ENCODE measurements around the gene TSC22D4. TPM values are rescaled to one million over a fixed set of nuclear protein-coding genes. Genes with fewer than 3 reads are reported as not detected.

Gene TSC22D4
- polyA plus RNA-seq, 1 donor from 2014 or later = 2.1 TPM

- Histone ChIP-seq H3K4me2 (ENCODE audit: low read length) (no peak overlapping the region), H3K9me3 (ENCODE audit: low read length) (no peaks in the 10 kb centered on the region), H3K27me3 (ENCODE audit: insufficient read depth, low read depth, low read length) (no peaks in the 10 kb centered on the region), H2AFZ (ENCODE audit: low read depth, low read length) (no peak overlapping the region), H3K9me2 (ENCODE audit: insufficient read depth, low read length) (no peaks in the 10 kb centered on the region), H3K79me2 (replicated peaks; ENCODE audit: insufficient read depth, low read length) (no peaks in the 10 kb centered on the region), H4K20me1 (ENCODE audit: insufficient read depth) (no peaks in the 10 kb centered on the region), H3K4me3 (ENCODE audit: low read length) (peak overlapping the region; percentile 96), H3F3A (ENCODE audit: insufficient read depth, low read length, poor library complexity, severe bottlenecking) (no peaks in the 10 kb centered on the region), H3K36me3 (ENCODE audit: insufficient read depth, low read length) (no peaks in the 10 kb centered on the region), H3K27ac (ENCODE audit: low read length) (no peak overlapping the region), H3K9ac (ENCODE audit: low read length) (peak overlapping the region; percentile 71)
- no peak for TF ChIP-seq REST (IDR thresholded peaks at IDR 0.05; ENCODE audit: borderline replicate concordance)
- TF ChIP-seq SMC3 (conservative IDR thresholded peaks at IDR 0.05; ENCODE audit: poor library complexity) = no peak
- no peak for TF ChIP-seq EP300 (conservative IDR thresholded peaks at IDR 0.05; ENCODE audit: poor library complexity, severe bottlenecking)
- TF ChIP-seq EZH2 (IDR thresholded peaks at IDR 0.05; ENCODE audit: borderline replicate concordance, insufficient read depth, low read length, poor library complexity, severe bottlenecking) = no peak
- TF ChIP-seq RAD21 (conservative IDR thresholded peaks at IDR 0.05) = no peak
- no peak for TF ChIP-seq CTCF (IDR thresholded peaks at IDR 0.05; ENCODE audit: poor library complexity, severe bottlenecking)
- TF ChIP-seq MXI1 (conservative IDR thresholded peaks at IDR 0.05; ENCODE audit: poor library complexity, severe bottlenecking) = no peak
- no peak for TF ChIP-seq TAF1 (IDR thresholded peaks at IDR 0.05; ENCODE audit: low read depth)
- no peak for TF ChIP-seq POLR2AphosphoS5 (IDR thresholded peaks at IDR 0.05)
Measured at GRCh38 chr7:100477871-100478267, 1.1 kb downstream of the TSC22D4 start.

- no peaks in the 10 kb centered on the region for H4K20me1 ChIP-seq (ENCODE audit: insufficient read depth)
- no peaks in the 10 kb centered on the region for H3K9me2 ChIP-seq (ENCODE audit: insufficient read depth, low read length)
- H3K79me2 ChIP-seq (replicated peaks; ENCODE audit: insufficient read depth, low read length) = no peaks in the 10 kb centered on the region
- no peaks in the 10 kb centered on the region for H3F3A ChIP-seq (ENCODE audit: insufficient read depth, low read length, poor library complexity, severe bottlenecking)
- no peak overlapping the region for H2AFZ ChIP-seq (ENCODE audit: low read depth, low read length)
- peak overlapping the region; percentile 96 for H3K4me3 ChIP-seq (ENCODE audit: low read length)
- no peaks in the 10 kb centered on the region for H3K9me3 ChIP-seq (ENCODE audit: low read length)
- TF ChIP-seq MXI1 (conservative IDR thresholded peaks at IDR 0.05; ENCODE audit: poor library complexity, severe bottlenecking) = no peak
- TF ChIP-seq REST (IDR thresholded peaks at IDR 0.05; ENCODE audit: borderline replicate concordance) = no peak
- no peak for TF ChIP-seq CTCF (IDR thresholded peaks at IDR 0.05; ENCODE audit: poor library complexity, severe bottlenecking)
- TF ChIP-seq RAD21 (conservative IDR thresholded peaks at IDR 0.05) = no peak
- TF ChIP-seq EP300 (conservative IDR thresholded peaks at IDR 0.05; ENCODE audit: poor library complexity, severe bottlenecking) = no peak
- no peak for TF ChIP-seq TAF1 (IDR thresholded peaks at IDR 0.05; ENCODE audit: low read depth)
- no peak for TF ChIP-seq EZH2 (IDR thresholded peaks at IDR 0.05; ENCODE audit: borderline replicate concordance, insufficient read depth, low read length, poor library complexity, severe bottlenecking)
- H3K27me3 ChIP-seq (ENCODE audit: insufficient read depth, low read depth, low read length) = no peaks in the 10 kb centered on the region
- no peak overlapping the region for H3K4me2 ChIP-seq (ENCODE audit: low read length)
- no peak overlapping the region for H3K27ac ChIP-seq (ENCODE audit: low read length)
- no peaks in the 10 kb centered on the region for H3K36me3 ChIP-seq (ENCODE audit: insufficient read depth, low read length)
- no peak overlapping the region for H3K9ac ChIP-seq (ENCODE audit: low read length)
Measured at GRCh38 chr7:100476903-100477870, 1.8 kb downstream of the TSC22D4 start.
